Caki2 (cell line): ENCODE measurements around the gene CGNL1. TPM values are rescaled to one million over a fixed set of nuclear protein-coding genes. Genes with fewer than 3 reads are reported as not detected.

Source experiments
- DNase-seq: peaks from one replicate; pipeline ENCODE4 v3.0.0-alpha.2; 2015; ENCODE audit warnings: low read depth
- in situ Hi-C: cut with HindIII; loops from 2 replicates; pipeline ENCODE4 v1.10.0; 2016; ENCODE audit warnings: low sequenced_read_pairs, low pct_unique_long_range_greater_than_20kb, mixed read lengths
- total RNA-seq: library from RNA; depleted of rRNA; stranded (reverse); fragments of >200 nt; shearing (Covaris generic); gene quantifications from 2 replicates; pipeline ENCODE4 v1.2.3, GENCODE V29; 2014; ENCODE audit warnings: low replicate concordance

Gene CGNL1
- total RNA-seq, 1 experiment from 2014 or later = 0.84 TPM

DNA sequence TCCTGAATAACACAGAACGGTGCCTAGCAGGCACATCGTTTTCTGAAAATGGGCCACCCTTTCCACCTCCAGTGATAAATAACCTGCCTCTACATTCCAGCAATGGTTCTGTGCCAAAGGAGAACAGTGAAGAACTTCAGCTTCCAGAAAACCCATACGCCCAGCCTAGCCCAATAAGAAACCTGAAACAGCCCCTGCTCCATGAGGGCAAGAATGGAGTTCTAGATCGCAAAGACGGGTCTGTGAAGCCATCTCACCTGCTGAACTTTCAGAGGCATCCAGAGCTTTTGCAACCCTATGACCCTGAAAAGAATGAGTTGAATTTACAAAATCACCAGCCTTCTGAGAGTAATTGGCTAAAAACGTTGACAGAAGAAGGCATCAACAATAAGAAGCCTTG lies 61.9 kb downstream of the CGNL1 start:
- no peak for DNase-seq
- in situ Hi-C loops = no loop called here

DNA sequence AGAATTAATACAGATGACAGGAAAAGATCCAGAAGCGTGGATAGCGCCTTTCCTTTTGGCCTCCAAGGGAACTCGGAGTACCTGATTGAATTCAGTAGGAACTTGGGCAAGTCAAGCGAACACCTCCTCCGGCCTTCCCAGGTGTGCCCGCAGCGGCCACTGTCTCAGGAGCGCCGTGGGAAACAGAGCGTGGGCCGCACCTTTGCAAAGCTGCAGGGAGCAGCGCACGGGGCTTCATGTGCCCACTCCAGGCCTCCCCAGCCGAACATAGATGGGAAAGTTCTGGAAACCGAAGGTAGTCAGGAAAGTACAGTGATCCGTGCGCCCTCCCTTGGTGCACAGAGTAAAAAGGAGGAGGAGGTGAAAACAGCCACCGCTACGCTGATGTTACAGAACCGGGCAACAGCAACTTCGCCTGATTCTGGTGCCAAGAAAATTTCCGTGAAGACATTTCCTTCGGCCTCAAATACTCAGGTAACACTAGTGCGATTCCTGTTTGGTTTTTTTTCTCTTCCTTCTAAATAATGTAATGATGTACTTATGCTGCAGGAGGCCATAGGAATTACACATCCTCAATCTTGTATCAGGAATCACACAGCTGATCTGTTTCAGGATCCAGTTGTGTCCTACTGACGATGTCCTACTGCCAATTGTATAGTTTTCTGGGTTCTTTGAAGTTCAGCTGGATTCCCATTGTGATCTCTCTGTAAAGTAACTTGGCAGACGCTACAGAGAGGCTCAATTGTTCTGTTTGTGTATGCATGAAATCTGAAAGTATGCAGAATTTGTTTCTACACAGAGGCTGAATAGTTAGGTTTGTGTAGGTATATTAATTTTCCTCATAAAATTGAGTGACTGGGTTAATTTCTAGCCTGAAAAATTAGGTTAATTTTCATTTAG lies 63.1 kb downstream of the CGNL1 start:
- in situ Hi-C loops = no loop called here
- no peak for DNase-seq

DNA sequence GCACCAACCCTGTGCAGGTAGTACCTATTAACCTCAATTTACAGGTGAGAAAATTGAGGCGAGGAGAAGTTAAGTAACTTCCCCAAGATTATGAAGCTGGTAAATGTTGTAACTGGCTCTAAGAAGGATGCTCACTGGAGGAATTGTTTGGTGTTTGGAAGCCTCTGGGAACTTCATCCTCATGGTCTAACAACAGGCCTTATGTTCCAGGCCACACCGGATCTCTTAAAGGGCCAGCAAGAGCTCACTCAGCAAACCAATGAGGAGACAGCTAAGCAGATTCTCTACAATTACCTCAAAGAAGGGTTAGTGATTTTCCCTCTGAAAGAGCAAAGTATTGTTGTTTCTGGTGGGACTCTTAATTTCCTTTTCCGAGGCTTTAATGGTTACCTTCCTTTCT lies 63.9 kb downstream of the CGNL1 start:
- no peak for DNase-seq
- in situ Hi-C loops = no loop called here

DNA sequence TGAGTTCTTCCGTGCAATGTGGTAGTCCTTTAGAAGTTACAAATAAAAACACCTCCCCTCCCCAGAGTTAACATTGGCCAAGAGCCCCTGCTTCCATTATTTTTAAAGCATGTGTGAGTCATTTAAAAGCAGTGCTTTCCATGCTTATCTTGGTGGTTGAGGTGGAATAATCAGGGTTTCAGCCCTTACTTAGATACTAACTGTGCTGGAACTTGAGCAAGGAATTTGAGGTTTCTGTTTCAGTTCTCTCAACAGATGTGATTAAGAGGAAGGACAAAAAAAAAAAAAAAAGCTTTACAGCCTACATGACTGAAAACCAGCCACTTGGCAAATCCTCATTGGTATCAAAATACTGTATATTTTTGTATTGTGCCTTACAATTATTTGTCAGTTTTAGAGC lies 64.5 kb downstream of the CGNL1 start:
- in situ Hi-C loops = no loop called here
- DNase-seq = peak; percentile 47

DNA sequence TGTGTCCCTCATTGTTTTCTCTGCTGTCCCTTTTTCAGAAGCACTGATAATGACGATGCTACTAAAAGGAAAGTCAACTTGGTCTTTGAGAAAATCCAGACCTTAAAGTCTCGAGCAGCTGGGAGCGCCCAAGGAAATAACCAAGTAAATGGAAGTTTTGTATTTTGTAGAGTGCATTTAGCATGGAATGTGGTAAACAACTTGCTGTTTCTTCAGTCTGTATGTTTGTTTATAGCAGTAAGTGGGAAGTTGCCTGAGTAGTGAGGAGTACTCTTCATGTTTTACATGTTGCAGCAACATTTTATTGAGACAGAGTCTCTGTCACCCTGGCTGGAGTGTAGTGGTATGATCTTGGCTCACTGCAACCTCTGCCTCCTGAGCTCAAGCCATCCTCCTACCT lies 66.0 kb downstream of the CGNL1 start:
- in situ Hi-C loops = no loop called here
- no peak for DNase-seq

DNA sequence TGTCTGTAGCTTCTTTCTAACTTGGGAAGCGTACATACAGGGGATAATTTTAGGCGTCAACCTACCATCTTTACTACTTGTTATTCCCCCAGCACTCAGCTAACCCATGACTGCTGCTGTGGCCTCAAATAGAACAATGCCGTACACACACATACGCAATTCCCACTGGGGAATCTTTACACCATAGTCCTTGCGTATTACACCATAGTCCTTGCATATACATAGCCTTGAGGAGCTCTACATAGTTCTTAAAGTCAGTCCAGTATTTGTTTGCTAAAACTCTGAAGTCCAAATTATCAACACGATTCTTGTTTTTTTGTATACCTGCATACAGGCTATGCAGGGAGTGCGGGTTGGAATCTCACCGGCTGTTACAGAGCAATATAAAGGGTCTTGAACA lies 67.2 kb downstream of the CGNL1 start:
- no peak for DNase-seq
- in situ Hi-C loops = no loop called here

DNA sequence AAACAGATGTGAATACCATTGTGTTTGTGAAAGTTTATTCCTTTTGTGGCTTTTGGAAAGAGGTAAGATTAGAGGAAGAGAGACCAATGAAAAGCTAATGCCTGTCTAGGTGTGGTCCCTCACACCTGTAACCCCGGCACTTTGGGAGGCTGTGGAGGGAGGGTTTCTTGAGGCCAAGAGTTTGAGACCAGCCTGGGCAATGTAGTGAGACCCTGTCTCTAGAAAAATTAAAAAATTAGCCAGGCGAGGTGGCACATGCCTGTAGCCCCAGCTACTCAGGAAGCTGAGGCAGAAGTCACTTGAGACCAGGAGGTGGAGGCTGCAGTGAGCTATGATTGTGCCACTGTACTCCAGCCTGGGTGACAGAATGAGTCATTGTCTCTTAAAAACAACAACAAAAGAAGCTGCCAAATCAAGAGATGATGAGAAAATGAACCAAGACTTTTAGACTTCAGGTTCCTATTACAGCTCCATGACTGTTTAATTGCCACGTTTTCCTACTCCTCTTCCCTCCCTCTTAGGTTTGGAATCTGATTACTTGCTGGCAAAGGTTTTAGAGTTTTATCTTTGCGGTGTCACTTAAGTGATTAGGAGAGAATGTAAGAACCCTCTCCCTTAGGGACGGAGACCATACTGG lies 68.7 kb downstream of the CGNL1 start:
- in situ Hi-C loops = no loop called here
- peak; percentile 39 for DNase-seq

DNA sequence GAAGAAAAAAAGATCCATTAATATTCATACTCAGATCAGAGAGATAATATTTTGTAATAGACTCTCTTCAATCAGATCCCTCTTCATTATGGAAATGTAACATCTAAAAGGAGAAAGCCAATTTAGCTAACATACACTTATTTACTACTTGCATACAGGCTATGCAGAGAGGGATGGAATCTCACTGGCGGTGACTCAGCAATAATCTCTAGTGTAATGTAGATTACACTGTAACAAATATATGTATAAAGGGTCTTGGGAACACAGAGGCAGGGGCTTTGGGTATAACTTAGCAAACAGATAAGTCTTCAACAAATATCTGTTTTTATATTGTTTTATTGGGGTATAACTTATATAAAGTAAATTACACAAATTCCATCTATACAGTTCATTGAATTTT lies 69.6 kb downstream of the CGNL1 start:
- in situ Hi-C loops = no loop called here
- DNase-seq = no peak

DNA sequence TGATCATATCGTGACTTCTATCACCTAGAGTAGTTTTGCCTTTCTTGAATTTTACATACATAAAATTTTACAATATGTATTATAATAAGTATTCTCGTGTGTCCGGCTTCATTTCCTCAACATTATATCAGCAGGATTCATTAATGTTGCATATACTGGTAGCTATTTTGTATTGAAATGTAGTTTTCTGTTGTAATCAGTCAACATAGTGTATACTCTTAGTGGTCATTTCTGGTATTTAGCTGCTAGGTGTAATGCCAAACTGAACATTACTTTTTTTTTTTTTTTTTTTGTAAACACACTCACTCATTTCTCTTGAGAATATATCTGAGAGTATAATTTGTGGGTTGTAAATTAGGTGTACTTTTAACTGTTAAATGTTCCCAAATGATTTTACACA lies 70.1 kb downstream of the CGNL1 start:
- no peak for DNase-seq
- in situ Hi-C loops = no loop called here

DNA sequence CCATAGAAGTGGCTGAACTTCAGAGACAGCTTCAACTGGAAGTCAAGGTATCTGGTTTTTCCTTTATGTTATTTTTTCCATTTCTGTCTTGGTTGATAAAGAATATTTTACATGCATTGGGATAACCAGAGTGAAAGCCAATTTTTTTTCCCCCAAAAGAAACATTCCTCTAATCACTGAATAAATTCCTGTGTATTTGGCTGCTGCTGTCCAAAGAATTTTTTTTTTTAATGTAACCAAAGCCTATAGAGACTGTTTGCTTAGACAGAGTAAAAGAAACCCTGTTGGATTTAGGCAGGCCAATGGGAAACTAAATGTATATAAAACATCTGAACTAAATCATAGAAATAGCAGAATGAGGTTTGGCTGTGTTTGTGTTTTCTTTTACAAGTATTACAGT lies 75.2 kb downstream of the CGNL1 start:
- in situ Hi-C loops = no loop called here
- DNase-seq = no peak

DNA sequence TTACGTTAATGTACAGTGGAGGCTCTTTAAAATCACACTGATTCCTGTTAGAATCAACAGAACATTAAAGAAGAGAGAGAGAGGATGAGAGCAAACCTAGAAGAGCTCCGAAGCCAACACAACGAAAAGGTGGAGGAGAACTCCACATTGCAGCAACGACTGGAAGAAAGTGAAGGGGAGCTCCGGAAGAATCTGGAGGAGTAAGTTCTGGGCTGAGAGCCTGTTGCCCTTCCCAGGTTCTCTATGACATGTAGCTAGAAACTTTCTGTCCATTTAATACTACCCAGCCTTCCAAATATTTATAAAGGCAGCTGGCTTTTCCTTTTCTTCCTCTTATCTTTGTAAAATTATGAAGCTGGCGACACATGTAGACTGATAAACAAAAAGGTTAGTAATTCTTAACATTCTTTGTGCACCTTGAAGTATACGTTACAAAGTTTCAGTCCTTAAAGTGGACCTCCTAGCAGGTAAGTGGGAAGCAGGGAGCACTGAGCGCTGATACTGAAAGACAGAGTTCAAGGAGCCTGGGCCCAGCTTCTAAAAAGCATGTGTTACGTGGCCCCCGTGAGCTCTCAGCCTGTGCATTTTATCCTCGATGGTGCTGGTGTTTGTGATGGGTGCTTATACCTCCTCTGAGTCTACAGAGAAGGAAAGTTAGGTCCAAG lies 75.9 kb downstream of the CGNL1 start:
- in situ Hi-C loops = no loop called here
- DNase-seq = no peak

DNA sequence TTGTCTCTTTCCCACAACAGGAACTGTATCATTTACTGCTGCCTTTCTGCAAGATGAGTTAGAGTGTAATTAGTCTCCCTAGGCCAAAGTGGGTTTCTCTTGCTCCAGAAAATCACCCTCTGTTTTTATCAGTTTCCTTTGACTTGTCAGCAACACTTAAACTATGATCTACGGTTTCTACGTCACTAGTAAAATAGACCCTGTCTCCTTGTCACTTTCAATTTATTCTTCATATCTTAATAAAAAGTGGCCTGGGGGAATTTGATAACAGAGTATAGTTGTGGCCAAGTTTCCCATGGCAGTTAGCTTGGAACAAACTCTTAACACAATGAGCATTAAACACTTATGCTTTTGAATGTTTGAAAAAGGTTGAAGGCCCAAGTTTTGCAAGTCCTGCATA lies 79.6 kb downstream of the CGNL1 start:
- in situ Hi-C loops = no loop called here
- no peak for DNase-seq

DNA sequence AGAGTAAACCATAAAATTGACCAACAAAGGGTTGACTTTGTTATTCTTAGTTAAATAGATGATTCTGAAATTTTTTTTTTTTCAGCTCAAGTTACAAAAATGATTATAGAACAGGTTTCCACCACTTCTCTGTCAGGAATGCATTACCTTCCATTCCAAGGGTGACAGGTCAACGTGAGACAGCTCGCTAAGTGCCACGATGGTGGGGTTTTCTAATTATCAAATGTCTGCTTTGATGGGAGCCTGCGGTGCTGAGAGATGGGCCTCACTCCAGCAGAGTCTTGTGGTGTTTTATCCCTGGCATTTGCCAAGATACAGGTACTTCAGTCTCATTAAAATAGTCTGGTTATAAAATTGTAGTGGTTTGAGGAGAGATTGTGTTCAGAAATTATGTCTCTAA lies 80.3 kb downstream of the CGNL1 start:
- no peak for DNase-seq
- in situ Hi-C loops = no loop called here

DNA sequence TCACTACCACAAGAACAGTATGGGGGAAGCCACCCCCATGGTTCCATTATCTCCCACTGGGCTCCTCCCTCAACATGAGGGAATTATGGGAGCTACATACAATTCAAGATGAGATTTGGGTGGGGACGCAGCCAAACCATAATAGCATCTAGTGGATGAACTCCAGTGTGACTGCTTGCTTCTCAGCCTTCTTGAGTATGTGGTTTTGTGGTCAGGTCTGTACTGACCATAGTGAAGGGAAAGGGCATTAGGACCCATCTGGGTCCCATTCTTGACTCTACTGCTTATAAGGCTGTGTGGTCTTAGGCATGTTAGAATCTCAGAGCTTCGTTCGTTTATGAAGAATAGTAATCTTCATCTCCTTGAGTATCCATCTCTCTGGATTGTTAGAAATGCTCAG lies 81.4 kb downstream of the CGNL1 start:
- no peak for DNase-seq
- in situ Hi-C loops = no loop called here

DNA sequence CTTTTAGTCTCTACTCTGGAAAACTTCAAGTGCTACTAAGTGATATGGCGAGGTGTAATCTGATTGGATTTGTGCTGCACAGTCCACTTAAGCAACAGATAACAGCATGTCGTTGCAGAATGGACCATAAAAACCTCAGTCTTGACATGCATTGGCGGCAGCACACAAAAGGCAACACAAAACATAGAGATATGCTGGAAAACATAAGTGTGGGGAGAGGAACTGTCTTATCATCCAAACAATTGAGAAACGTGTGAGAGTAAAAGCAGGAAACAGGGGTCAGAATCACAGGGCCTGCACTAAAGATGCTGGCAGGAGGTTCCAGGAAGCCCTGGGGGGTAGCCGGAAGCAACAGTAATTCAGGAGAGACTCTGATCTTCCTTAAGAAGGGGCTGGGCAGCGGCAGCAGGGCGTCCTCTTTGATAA lies 82.1 kb downstream of the CGNL1 start:
- in situ Hi-C loops = no loop called here
- DNase-seq = no peak

DNA sequence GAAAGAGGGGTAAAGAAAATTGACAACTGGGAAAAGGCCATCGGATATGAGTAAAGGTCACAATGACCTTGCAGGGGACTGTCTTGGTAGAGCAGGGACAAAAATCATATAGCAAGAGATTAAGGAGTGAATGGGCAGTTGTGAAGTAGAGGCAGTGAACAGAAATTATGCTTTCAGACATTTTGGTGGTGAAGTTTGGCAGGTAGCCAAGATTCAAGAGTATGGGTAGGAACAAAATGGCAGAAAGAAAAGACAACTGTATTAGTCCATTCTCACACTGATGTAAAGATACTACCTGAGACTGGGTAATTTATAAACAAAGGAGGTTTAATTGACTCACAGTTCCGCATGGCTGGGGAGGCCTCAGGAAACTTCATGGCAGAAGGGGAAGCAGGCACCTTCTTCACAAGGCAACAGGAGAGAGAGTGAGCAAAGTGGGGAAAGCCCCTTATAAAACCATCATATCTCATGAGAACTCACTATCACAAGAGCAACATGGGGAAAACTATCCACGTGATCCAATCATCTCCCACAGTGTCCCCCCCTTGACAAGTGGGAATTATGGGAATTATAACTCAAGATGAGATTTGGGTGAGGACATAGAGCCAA lies 84.0 kb downstream of the CGNL1 start:
- no peak for DNase-seq
- in situ Hi-C loops = no loop called here

DNA sequence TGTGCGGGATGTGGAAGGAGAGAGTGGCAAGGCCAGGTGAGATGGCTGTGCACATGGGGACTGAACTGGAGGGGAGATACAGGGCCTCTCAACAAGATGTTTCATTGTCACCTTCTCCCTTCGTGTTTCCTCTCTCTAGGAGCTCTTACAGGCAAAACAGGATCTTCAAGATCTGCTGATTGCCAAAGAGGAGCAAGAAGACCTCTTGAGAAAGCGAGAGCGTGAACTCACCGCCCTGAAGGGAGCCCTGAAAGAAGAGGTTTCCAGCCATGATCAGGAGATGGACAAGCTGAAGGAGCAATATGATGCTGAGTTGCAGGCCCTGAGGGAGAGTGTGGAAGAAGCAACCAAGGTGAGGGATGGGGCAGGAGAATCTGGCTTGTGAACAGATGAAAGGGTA lies 85.2 kb downstream of the CGNL1 start:
- DNase-seq = no peak
- in situ Hi-C loops = no loop called here

DNA sequence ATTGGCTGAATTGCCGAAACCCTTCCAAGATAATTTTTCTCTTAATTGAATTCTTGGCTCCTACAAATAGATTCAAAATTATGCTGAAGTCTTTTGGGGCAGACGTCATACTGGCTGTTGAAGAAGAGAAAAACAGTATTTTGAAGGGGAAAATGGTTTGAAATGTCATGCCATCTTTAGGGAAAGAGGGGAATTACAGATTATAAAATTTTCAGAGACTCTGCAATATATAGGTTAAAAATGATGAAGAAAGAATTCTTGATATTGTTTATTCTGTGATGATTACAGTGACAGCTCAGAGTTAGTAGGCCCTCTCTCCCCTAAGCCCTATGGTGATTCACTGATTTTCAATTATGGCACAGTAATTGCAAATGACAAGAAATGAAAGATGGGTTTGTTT lies 86.1 kb downstream of the CGNL1 start:
- in situ Hi-C loops = no loop called here
- DNase-seq = no peak

DNA sequence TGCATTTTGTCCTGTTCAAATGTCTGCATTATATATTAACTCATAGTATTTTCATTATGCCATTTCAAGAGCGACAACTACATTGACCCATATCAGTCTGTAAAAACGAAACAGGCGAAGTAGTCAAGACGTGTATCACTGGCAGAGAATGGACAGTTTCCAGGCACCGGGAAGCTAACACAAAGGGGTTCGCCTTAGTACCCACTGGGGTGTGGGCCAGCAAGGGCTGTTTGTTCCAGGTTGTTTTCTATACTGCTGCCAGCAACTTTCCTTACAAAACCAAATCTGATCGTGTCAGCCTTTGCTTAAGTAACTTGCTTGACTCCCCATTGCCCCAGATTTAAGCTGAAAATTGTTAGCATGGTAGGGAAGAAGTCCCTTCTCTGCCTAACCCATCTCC lies 87.1 kb downstream of the CGNL1 start:
- in situ Hi-C loops = no loop called here
- no peak for DNase-seq
